ENCODE measurements around the gene TTC27. TPM values are rescaled to one million over a fixed set of nuclear protein-coding genes. Genes with fewer than 3 reads are reported as not detected.

Gene TTC27
- total and polyA plus RNA-seq, 2 experiments from 2014 or later, result 8.7 to 10.2 TPM

DNA sequence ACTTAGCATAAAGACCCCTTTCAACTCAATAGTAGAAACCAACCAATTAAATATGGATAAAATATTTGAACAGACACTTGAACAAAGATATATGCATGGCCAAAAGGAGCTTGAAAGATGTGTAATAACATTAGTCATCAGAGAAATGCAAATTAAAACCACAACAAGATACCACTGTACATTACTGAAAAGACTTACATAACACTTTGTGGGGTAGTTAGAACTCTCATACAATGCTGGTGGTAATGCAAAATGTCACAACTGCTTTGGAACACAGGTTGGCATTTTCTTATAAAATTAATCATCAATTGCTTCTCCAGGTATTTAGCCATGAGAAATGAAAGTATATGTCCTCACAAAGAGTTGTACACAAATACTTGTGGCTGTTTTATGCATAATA lies 60.7 kb downstream of the TTC27 start:
- H3K4me3 ChIP-seq, result no peak overlapping the region
- H3K9me3 ChIP-seq (ENCODE audit: low read depth), result no peaks in the 10 kb centered on the region
- no peaks in the 10 kb centered on the region for H3K4me1 ChIP-seq (ENCODE audit: low read depth)
- no peak overlapping the region for H3K27ac ChIP-seq
- H3K36me3 ChIP-seq, result no peaks in the 10 kb centered on the region
- peak in 1 of 2 donors; percentile 75 for DNase-seq (ENCODE audit: low read depth in 1 of 2, low spot score in 1 of 2)
- TF ChIP-seq, protein P1, sequence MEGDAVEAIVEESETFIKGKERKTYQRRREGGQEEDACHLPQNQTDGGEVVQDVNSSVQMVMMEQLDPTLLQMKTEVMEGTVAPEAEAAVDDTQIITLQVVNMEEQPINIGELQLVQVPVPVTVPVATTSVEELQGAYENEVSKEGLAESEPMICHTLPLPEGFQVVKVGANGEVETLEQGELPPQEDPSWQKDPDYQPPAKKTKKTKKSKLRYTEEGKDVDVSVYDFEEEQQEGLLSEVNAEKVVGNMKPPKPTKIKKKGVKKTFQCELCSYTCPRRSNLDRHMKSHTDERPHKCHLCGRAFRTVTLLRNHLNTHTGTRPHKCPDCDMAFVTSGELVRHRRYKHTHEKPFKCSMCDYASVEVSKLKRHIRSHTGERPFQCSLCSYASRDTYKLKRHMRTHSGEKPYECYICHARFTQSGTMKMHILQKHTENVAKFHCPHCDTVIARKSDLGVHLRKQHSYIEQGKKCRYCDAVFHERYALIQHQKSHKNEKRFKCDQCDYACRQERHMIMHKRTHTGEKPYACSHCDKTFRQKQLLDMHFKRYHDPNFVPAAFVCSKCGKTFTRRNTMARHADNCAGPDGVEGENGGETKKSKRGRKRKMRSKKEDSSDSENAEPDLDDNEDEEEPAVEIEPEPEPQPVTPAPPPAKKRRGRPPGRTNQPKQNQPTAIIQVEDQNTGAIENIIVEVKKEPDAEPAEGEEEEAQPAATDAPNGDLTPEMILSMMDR (IDR thresholded peaks at IDR 0.05; ENCODE audit: low read depth, low read length), result no peak
- H3K27me3 ChIP-seq, result no peaks in the 10 kb centered on the region

DNA sequence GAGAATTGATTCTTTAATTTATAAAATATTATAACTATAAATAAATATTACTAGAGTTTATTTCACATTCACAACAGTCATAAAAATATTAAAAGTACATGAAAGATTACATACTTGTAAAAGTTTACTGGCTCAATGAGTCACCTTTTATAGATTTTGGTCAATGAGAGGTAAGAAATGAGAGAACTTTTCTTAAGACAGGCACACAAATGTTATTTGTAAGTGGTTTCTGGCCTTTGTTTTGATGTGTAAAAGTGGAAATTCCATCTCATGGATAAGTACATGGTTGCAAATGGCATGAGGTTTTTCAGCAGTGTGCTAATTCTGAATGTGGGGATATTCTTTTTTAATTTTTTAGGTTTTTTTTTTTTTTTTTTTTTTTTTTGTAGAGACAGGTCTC lies 63.8 kb downstream of the TTC27 start:
- TF ChIP-seq, protein P1 (IDR thresholded peaks at IDR 0.05; ENCODE audit: low read depth, low read length), result no peak
- Histone ChIP-seq H3K4me3 (no peak overlapping the region), H3K36me3 (no peaks in the 10 kb centered on the region), H3K9me3 (ENCODE audit: low read depth) (no peaks in the 10 kb centered on the region), H3K27ac (no peak overlapping the region), H3K27me3 (no peaks in the 10 kb centered on the region), H3K4me1 (ENCODE audit: low read depth) (no peaks in the 10 kb centered on the region)
- no peak for DNase-seq (ENCODE audit: low read depth in 1 of 2, low spot score in 1 of 2)

DNA sequence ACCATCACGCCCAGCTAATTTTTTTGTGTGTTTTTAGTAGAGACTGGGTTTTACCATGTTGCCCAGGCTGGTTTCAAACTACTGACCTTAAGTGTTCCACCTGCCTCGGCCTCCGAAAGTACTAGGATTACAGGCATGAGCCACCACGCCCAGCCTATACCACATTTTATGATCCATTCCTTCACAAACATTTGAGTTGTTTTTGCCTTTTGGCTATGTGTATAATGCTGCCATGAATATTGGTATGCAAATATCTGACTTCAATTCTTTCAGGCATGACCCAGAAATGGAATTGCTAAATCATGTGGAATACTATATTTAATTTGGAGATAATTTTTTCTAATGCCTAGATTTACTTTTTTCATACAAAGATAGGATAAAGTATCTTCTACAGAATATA lies 68.6 kb downstream of the TTC27 start:
- Histone ChIP-seq H3K27me3 (no peaks in the 10 kb centered on the region), H3K4me3 (no peak overlapping the region), H3K4me1 (ENCODE audit: low read depth) (no peaks in the 10 kb centered on the region), H3K9me3 (ENCODE audit: low read depth) (no peaks in the 10 kb centered on the region), H3K36me3 (no peaks in the 10 kb centered on the region), H3K27ac (no peak overlapping the region)
- no peak for DNase-seq (ENCODE audit: low read depth in 1 of 2, low spot score in 1 of 2)
- TF ChIP-seq, protein P1 (IDR thresholded peaks at IDR 0.05; ENCODE audit: low read depth, low read length), result no peak

DNA sequence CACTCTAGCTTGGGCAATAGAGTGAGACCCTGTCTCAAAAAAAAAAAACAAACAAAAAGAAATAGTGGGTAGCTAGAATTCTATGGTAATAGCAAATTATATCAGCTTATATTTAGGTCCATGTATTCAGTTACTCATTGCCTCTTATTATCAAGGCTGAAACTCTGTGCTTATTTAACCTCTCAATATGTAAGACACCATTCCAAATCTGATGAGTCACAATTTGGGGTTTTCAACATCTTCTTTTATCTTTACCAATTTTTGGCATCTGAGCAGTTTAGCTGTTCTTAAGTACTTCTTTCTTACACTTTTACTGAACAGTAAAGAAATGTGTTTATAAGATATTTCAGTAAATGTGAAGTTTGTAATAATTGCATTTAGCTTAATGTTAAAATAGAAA lies 69.3 kb downstream of the TTC27 start:
- Histone ChIP-seq H3K9me3 (ENCODE audit: low read depth) (no peaks in the 10 kb centered on the region), H3K4me1 (ENCODE audit: low read depth) (no peaks in the 10 kb centered on the region), H3K27ac (no peak overlapping the region), H3K27me3 (no peaks in the 10 kb centered on the region), H3K36me3 (no peaks in the 10 kb centered on the region), H3K4me3 (no peak overlapping the region)
- peak in 1 of 2 donors; percentile 83 for DNase-seq (ENCODE audit: low read depth in 1 of 2, low spot score in 1 of 2)
- TF ChIP-seq, protein P1 (IDR thresholded peaks at IDR 0.05; ENCODE audit: low read depth, low read length), result no peak

DNA sequence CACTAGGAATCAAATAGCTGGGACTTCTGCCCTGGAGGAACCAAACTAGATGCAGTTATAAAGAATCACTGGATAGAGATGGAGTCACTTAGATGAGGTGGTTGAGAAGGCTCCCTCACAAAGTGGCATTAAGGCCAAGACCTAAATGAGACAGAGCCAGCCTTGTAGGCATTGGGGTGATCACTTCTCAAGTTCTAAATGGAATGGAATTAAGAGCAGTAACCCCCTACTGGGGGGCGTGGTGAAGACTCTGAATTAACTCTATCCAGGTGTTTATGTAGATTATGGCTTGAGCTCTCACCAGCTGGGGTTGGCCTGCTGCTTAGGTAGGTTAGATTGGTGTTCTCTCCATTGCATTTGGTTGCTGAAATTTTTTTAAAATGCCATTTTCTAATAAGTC lies 71.3 kb downstream of the TTC27 start:
- no peaks in the 10 kb centered on the region for H3K9me3 ChIP-seq (ENCODE audit: low read depth)
- H3K27ac ChIP-seq, result no peak overlapping the region
- H3K27me3 ChIP-seq, result no peaks in the 10 kb centered on the region
- no peaks in the 10 kb centered on the region for H3K4me1 ChIP-seq (ENCODE audit: low read depth)
- DNase-seq (ENCODE audit: low read depth in 1 of 2, low spot score in 1 of 2), result no peak
- H3K4me3 ChIP-seq, result no peak overlapping the region
- no peaks in the 10 kb centered on the region for H3K36me3 ChIP-seq
- TF ChIP-seq, protein P1 (IDR thresholded peaks at IDR 0.05; ENCODE audit: low read depth, low read length), result no peak

DNA sequence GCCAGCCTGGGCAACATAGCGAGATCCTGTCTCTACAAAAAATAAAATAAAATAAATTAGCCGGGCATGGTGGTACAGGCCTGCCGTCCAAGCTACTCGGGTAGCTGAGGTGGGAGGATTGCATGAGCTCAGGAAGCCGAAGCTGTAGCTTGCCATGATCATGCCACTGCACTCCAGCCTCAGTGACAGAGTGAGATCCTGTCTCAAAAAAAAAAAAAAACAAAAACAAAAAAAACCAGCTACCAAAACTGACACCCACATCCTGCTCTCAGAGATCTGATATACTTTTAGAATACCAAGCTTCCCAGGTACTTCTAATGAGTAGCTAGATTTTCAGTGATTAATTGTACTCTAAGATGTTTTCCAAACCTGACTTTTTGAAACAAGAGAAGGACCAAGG lies 74.0 kb downstream of the TTC27 start:
- no peaks in the 10 kb centered on the region for H3K27me3 ChIP-seq
- no peak overlapping the region for H3K4me3 ChIP-seq
- no peaks in the 10 kb centered on the region for H3K36me3 ChIP-seq
- no peaks in the 10 kb centered on the region for H3K9me3 ChIP-seq (ENCODE audit: low read depth)
- H3K27ac ChIP-seq, result no peak overlapping the region
- no peaks in the 10 kb centered on the region for H3K4me1 ChIP-seq (ENCODE audit: low read depth)
- no peak for DNase-seq (ENCODE audit: low read depth in 1 of 2, low spot score in 1 of 2)
- TF ChIP-seq, protein P1 (IDR thresholded peaks at IDR 0.05; ENCODE audit: low read depth, low read length), result no peak
